GM12878 (cell line): ENCODE measurements around the gene BRCA2. TPM values are rescaled to one million over a fixed set of nuclear protein-coding genes. Genes with fewer than 3 reads are reported as not detected.

ENCODE experiments used
- ATAC-seq: fragments of 200-7000 bp; cut with Tn5 transposase; 3 replicates; pipeline ENCODE4 v1.9.1; 2020; ENCODE audit warnings: mild to moderate bottlenecking, moderate library complexity
- BruUV-seq: library from RNA; stranded (reverse); fragments of 400-500 nt; replicated peaks from 2 replicates; lab custom pipeline; 2021; lab: Mats Ljungman, UMichigan
- CTCF ChIA-PET: fragments of 300-600 bp; sonication (Branson Sonifier 250); formaldehyde crosslinking; extraction: SDS; loops from one replicate; lab custom pipeline; 2021; ENCODE audit warnings: inconsistent platforms; lab: Yijun Ruan, JAX
- POLR2A ChIA-PET: fragments of 350-600 bp; formaldehyde crosslinking; extraction: SDS; loops from one replicate; lab custom pipeline; 2021; ENCODE audit warnings: inconsistent platforms; lab: Charles Lee
- RAD21 ChIA-PET: fragments of 300-600 bp; sonication (Branson Sonifier 250); formaldehyde crosslinking; loops from one replicate; lab custom pipeline; 2023; ENCODE audit warnings: antibody characterized with exemption; ENCODE audit not compliant: unreplicated experiment; lab: Charles Lee
- SMC1A ChIA-PET: fragments of 300-600 bp; sonication (Branson Sonifier 250); formaldehyde crosslinking; loops from one replicate; lab custom pipeline; 2023; ENCODE audit not compliant: unreplicated experiment, uncharacterized antibody; lab: Charles Lee
- DNase-seq: peaks from one replicate; pipeline ENCODE4 v3.0.0-alpha.2; 2011; ENCODE audit warnings: low read depth, low spot score
- FAIRE-seq: peaks from 3 replicates; lab custom pipeline; 2011; peaks lifted over from hg19 to GRCh38; lab: Jason Lieb, UNC
- H2AFZ ChIP-seq: 2 replicates; pipeline ENCODE4 v1.6.0; 2011; ENCODE audit warnings: low read depth, low read length, control low read depth; ENCODE audit not compliant: control insufficient read depth
- H3K27ac ChIP-seq: 2 replicates; pipeline ENCODE4 v1.5.1; 2011; ENCODE audit warnings: control low read depth; ENCODE audit not compliant: control insufficient read depth, insufficient read depth
- H3K27me3 ChIP-seq, 2 experiments: replicated peaks in 1 of 2; 2 replicates each; pipeline versions ENCODE4 v1.6.0 to v1.6.1; 2011; ENCODE audit warnings: low read length in 1 of 2; ENCODE audit not compliant: control insufficient read depth in 2 of 2, insufficient read depth in 2 of 2
- H3K36me3 ChIP-seq, 2 experiments: 2 replicates each; pipeline ENCODE4 v1.5.1; 2011; ENCODE audit warnings: low read length in 1 of 2; ENCODE audit not compliant: control insufficient read depth in 2 of 2, insufficient read depth in 2 of 2
- H3K4me1 ChIP-seq: 2 replicates; pipeline ENCODE4 v1.6.1; 2011; ENCODE audit warnings: mild to moderate bottlenecking, low read length, moderate library complexity, mixed read lengths; ENCODE audit not compliant: control insufficient read depth, insufficient read depth
- H3K4me2 ChIP-seq: 2 replicates; pipeline ENCODE4 v1.6.0; 2011; ENCODE audit warnings: control low read depth; ENCODE audit not compliant: control insufficient read depth, insufficient read depth
- H3K4me3 ChIP-seq: fragments of 200-600 bp; sonication (generic); 2 replicates; pipeline ENCODE4 v1.5.1; 2016
- H3K79me2 ChIP-seq: 2 replicates; pipeline ENCODE4 v1.6.0; 2011; ENCODE audit warnings: low read length; ENCODE audit not compliant: control insufficient read depth, insufficient read depth
- H3K9ac ChIP-seq: 2 replicates; pipeline ENCODE4 v1.8.0; 2011; ENCODE audit warnings: low read length, control low read depth, mixed read lengths; ENCODE audit not compliant: control insufficient read depth, insufficient read depth
- H3K9me3 ChIP-seq: replicated peaks from 3 replicates; pipeline ENCODE4 v1.5.1; 2011; ENCODE audit warnings: mild to moderate bottlenecking, low read length; ENCODE audit not compliant: control insufficient read depth, insufficient read depth
- H4K20me1 ChIP-seq: 2 replicates; pipeline ENCODE4 v1.6.0; 2011; ENCODE audit not compliant: control insufficient read depth, insufficient read depth
- ASH2L ChIP-seq: fragments of 300-600, 200-600 bp; sonication (generic); IDR thresholded peaks from 2 replicates; pipeline ENCODE4 v1.6.1; 2017; ENCODE audit warnings: low read depth, mild to moderate bottlenecking, borderline replicate concordance
- CBX5 ChIP-seq: sonication (generic); IDR thresholded peaks from 2 replicates; pipeline ENCODE4 v1.6.1; 2016; ENCODE audit warnings: low read depth, moderate library complexity, mild to moderate bottlenecking, inconsistent platforms
- DPF2 ChIP-seq: fragments of 450-650 bp; IDR thresholded peaks from 2 replicates; pipeline ENCODE4 v1.6.1; 2017; ENCODE audit warnings: mild to moderate bottlenecking
- HCFC1 ChIP-seq: fragments of 150-350 bp; IDR thresholded peaks from 2 replicates; pipeline ENCODE4 v1.6.1; 2014; ENCODE audit warnings: low read length
- KLF5 ChIP-seq: fragments of 450-650 bp; IDR thresholded peaks from 2 replicates; pipeline ENCODE4 v1.6.1; 2014; ENCODE audit warnings: mild to moderate bottlenecking; ENCODE audit not compliant: partially characterized antibody
- MAX ChIP-seq: IDR thresholded peaks from 2 replicates; pipeline ENCODE4 v1.6.1; 2012; ENCODE audit warnings: low read depth, low read length, improper control_type of control experiment
- NR2C1 ChIP-seq: fragments of 450-650 bp; IDR thresholded peaks from 2 replicates; pipeline ENCODE4 v1.6.1; 2017; ENCODE audit warnings: antibody characterized with exemption, mild to moderate bottlenecking, moderate library complexity
- PAX5 ChIP-seq: IDR thresholded peaks from 2 replicates; pipeline ENCODE4 v1.6.1; 2011; ENCODE audit warnings: low read depth, low read length, borderline replicate concordance
- POLR2A ChIP-seq: IDR thresholded peaks from 2 replicates; pipeline ENCODE4 v1.6.1; 2011; ENCODE audit warnings: low read depth, mild to moderate bottlenecking, low read length
- RB1 ChIP-seq: fragments of 450-650 bp; formaldehyde crosslinking; IDR thresholded peaks from 2 replicates; pipeline ENCODE4 v1.6.1; 2017; ENCODE audit warnings: mild to moderate bottlenecking, borderline replicate concordance
- RELB ChIP-seq: fragments of 450-650 bp; IDR thresholded peaks from 2 replicates; pipeline ENCODE4 v1.6.1; 2017; ENCODE audit warnings: low read depth, mild to moderate bottlenecking, moderate library complexity
- SRF ChIP-seq, 2 experiments: IDR thresholded peaks; 2 replicates each; pipeline ENCODE4 v1.6.1; 2011; ENCODE audit warnings: low read depth in 2 of 2, low read length in 2 of 2, mild to moderate bottlenecking in 1 of 2, moderate library complexity in 1 of 2
- STAT1 ChIP-seq: fragments of 450-650 bp; conservative IDR thresholded peaks from 2 replicates; pipeline ENCODE4 v1.6.1; 2014; ENCODE audit warnings: antibody characterized with exemption, mild to moderate bottlenecking
- STAT3 ChIP-seq: IDR thresholded peaks from 2 replicates; pipeline ENCODE4 v1.6.1; 2011; ENCODE audit warnings: low read depth, low read length, improper control_type of control experiment
- SUPT20H ChIP-seq: IDR thresholded peaks from 2 replicates; pipeline ENCODE4 v1.6.1; 2011; ENCODE audit warnings: low read depth, mild to moderate bottlenecking, low read length, moderate library complexity, borderline replicate concordance; ENCODE audit not compliant: control insufficient read depth
- TCF7 ChIP-seq: IDR thresholded peaks from 2 replicates; pipeline ENCODE4 v1.6.1; 2014; ENCODE audit warnings: antibody characterized with exemption, borderline replicate concordance
- ZBTB4 ChIP-seq: fragments of 450-650 bp; formaldehyde crosslinking; IDR thresholded peaks from 2 replicates; pipeline ENCODE4 v1.4.0; 2022; ENCODE audit warnings: mild to moderate bottlenecking, moderate library complexity
- WGBS: methylation state at CpG from one replicate; pipeline ENCODE4 v1.1.6; 2016; ENCODE audit warnings: low lambda C conversion rate; ENCODE audit not compliant: insufficient replicate concordance, insufficient coverage; ENCODE audit errors: missing lambda C conversion rate; 5-methylcytosine and 5-hydroxymethylcytosine counted together
- in situ Hi-C: fragments of 300-500 bp; cut with MboI; formaldehyde crosslinking; loops from 9 replicates; pipeline ENCODE4 v1.14.3; 2018; ENCODE audit warnings: mixed read lengths
- intact Hi-C: fragments of 100-400 bp; cut with micrococcal nuclease; formaldehyde crosslinking; loops from one replicate; pipeline ENCODE4 v1.14.2; 2022; ENCODE audit not compliant: unreplicated experiment
- polyA plus RNA-seq, 11 experiments: library from polyadenylated mRNA; depleted of rRNA in 4 of 11; unstranded in 6 of 11; stranded (reverse) in 5 of 11; fragments of >200 nt; fragmentation: Nextera tagmentation in 4 of 11; fragmentation: Illumina TruSeq in 1 of 11; extraction: Ambion mirVana in 4 of 11; extraction: Trizol in 1 of 11; gene quantifications; 1 replicate in 1 of 11; 2 replicates in 10 of 11; pipeline versions ENCODE4 v1.2.1 to v1.2.3, GENCODE V29; 2011 to 2016; ENCODE audit warnings: inconsistent platforms in 2 of 11, missing spikeins in 2 of 11, low read depth in 1 of 11
- total RNA-seq, 4 experiments: library from RNA; depleted of rRNA in 3 of 4; stranded (reverse); fragments of >200 nt in 3 of 4; fragmentation: Illumina TruSeq in 1 of 4; extraction: Trizol in 1 of 4; gene quantifications; 2 replicates each; pipeline versions ENCODE4 v1.2.1 to v1.2.3, GENCODE V29; 2013 to 2021

The BRCA2 gene
- total and polyA plus RNA-seq, 10 of the 15 experiments (the other 5 are each of a cell fraction or from before 2014, with no cell fraction given) = 7.6 to 42.2 (median 23.9) TPM

- ChIA-PET CTCF (interaction anchor here (0.8 to 1.5 kb wide), 3 partner anchors 17 to 75 kb away, joined by 3 read pairs; no protein-coding TSS in a partner anchor), SMC1A (interaction anchor here (0.6 to 2.8 kb wide), 5 partner anchors 14 to 107 kb away, joined by 3 to 7 read pairs (median 3); partner anchors contain the start of gene N4BP2L1), RAD21 (no interaction called here), POLR2A (no interaction called here)
- DNase-seq (no peak), FAIRE-seq (no peak), ATAC-seq (no peak)
- no peak overlapping the region for H3K27ac ChIP-seq
- H4K20me1 ChIP-seq = no peaks in the 10 kb centered on the region
- peaks cover 12% of the 10 kb centered on the region; the same call in 1 of the 2 replicates for H3K4me1 ChIP-seq
- TF ChIP-seq KLF5 (no peak), RB1 (no peak), STAT3 (no peak), POLR2A (no peak), ZBTB4 (CRISPR knock-in tag) (no peak), SUPT20H (no peak), DPF2 (no peak), STAT1 (no peak), RELB (no peak), HCFC1 (no peak), TCF7 (no peak), CBX5 (no peak), MAX (no peak), NR2C1 (no peak), SRF (IDR thresholded peaks at IDR 0.05; ENCODE audit: low read depth in 2 of 2, low read length in 2 of 2) (no peak), PAX5 (no peak), ASH2L (no peak)
- in situ Hi-C loops (no loop called here), intact Hi-C loops (no loop called here)
- no peak overlapping the region for H3K4me2 ChIP-seq
- no peaks in the 10 kb centered on the region; the same call in 2 of the 3 replicates for H3K9me3 ChIP-seq
- H3K9ac ChIP-seq = no peak overlapping the region
- H3K36me3 ChIP-seq = peaks cover 1 to 2% of the 10 kb centered on the region in 2 experiments; a peak in 3 of 4 replicates
- peaks cover 21% of the 10 kb centered on the region for H3K79me2 ChIP-seq
- H3K4me3 ChIP-seq = no peak overlapping the region
- WGBS = 97% methylated on average over 4 of the region's 4 CpGs
- H2AFZ ChIP-seq = no peak overlapping the region
- BruUV-seq = no TSS peak
- no peaks in the 10 kb centered on the region for H3K27me3 ChIP-seq
These were observed 5.2 kb downstream of the BRCA2 start for GRCh38 chr13:32320528-32320927.
